SU-DHL-6 (cell line): Measurements from ENCODE around the gene GEMIN5.

Source experiments
- H2AFZ ChIP-seq: fragments of 200-600 bp; sonication (generic); 2 replicates; pipeline ENCODE4 v1.6.1; 2014; ENCODE audit warnings: low read depth, mild to moderate bottlenecking, moderate library complexity, mixed read lengths, antibody characterized with exemption, low read length; ENCODE audit not compliant: severe bottlenecking
- H3F3A ChIP-seq: fragments of 200-600 bp; shearing (Covaris generic); 2 replicates; pipeline ENCODE4 v1.6.0; 2016; ENCODE audit warnings: antibody characterized with exemption, mild to moderate bottlenecking; ENCODE audit not compliant: insufficient read depth
- H3K27ac ChIP-seq: fragments of 200-600 bp; sonication (generic); 2 replicates; pipeline ENCODE4 v1.5.1; 2016; ENCODE audit warnings: low read depth, mild to moderate bottlenecking, low read length, moderate library complexity, mixed read lengths
- H3K27me3 ChIP-seq: fragments of 200-600 bp; sonication (generic), shearing (Covaris generic); 2 replicates; pipeline ENCODE4 v1.6.0; 2014; ENCODE audit warnings: mild to moderate bottlenecking, low read length
- H3K36me3 ChIP-seq: fragments of 200-600 bp; sonication (generic); 2 replicates; pipeline ENCODE4 v1.6.1; 2014; ENCODE audit warnings: mild to moderate bottlenecking, low read length, mixed read lengths
- H3K4me2 ChIP-seq: fragments of 300-600, 200-600 bp; shearing (Covaris generic), sonication (generic); 2 replicates; pipeline ENCODE4 v1.6.0; 2014; ENCODE audit warnings: low read length, low read depth, mild to moderate bottlenecking; ENCODE audit not compliant: poor library complexity, severe bottlenecking
- H3K4me3 ChIP-seq: fragments of 200-600 bp; sonication (generic); 2 replicates; pipeline ENCODE4 v1.5.1; 2014; ENCODE audit warnings: antibody characterized with exemption, low read length, mild to moderate bottlenecking, mixed read lengths; ENCODE audit not compliant: insufficient read depth, poor library complexity, severe bottlenecking
- H3K79me2 ChIP-seq: fragments of 200-600 bp; sonication (generic); 2 replicates; pipeline ENCODE4 v1.6.1; 2014; ENCODE audit warnings: mild to moderate bottlenecking, low read length, moderate library complexity; ENCODE audit not compliant: insufficient read depth
- H3K9ac ChIP-seq: fragments of 200-600 bp; sonication (generic); 2 replicates; pipeline ENCODE4 v1.7.0; 2014; ENCODE audit warnings: mild to moderate bottlenecking, low read length
- H3K9me2 ChIP-seq: fragments of 200-600 bp; sonication (generic); replicated peaks from 2 replicates; pipeline ENCODE4 v1.6.1; 2014; ENCODE audit warnings: low read length; ENCODE audit not compliant: insufficient read depth
- H3K9me3 ChIP-seq: fragments of 200-600 bp; sonication (generic); 2 replicates; pipeline ENCODE4 v1.6.1; 2014; ENCODE audit warnings: low read length, mixed read lengths; ENCODE audit not compliant: insufficient read depth
- H4K20me1 ChIP-seq: fragments of 200-600 bp; sonication (generic); 2 replicates; pipeline ENCODE4 v1.6.1; 2014; ENCODE audit warnings: low read depth, mild to moderate bottlenecking, antibody characterized with exemption, low read length, moderate library complexity, mixed read lengths
- EZH2phosphoT487 ChIP-seq: fragments of 200-600 bp; sonication (generic), shearing (Covaris generic); conservative IDR thresholded peaks from 2 replicates; pipeline ENCODE4 v1.6.1; 2018; ENCODE audit warnings: mild to moderate bottlenecking, antibody characterized with exemption, low read length, moderate library complexity, mixed read lengths
- TF ChIP-seq, protein P1 (sequence below): fragments of 200-600 bp; sonication (generic); IDR thresholded peaks from one replicate; pipeline ENCODE4 v1.5.1; 2017; ENCODE audit warnings: antibody characterized with exemption, mild to moderate bottlenecking, low read length, moderate library complexity; ENCODE audit not compliant: insufficient read depth, poor library complexity, severe bottlenecking

GEMIN5 gene

DNA sequence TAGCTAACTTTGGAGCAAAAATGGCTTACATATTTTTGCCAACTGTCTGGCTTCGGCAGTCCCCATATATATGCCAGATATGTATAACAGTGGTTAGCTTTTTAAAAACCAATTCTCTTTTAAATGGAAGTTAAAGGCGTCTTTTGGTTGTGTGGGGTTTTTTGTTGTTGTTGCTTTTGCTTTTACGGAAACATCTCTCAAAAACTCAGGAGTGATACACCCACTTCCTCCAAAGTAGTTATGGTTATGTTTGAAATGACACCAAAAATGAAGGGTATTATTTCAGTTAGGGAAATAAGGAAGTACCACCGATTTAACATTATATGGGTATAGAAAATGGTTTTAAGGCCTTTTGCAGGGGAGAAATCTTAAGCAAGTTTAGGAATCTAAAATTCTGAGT, 77.2 kb downstream of the GEMIN5 start:
- Histone ChIP-seq H2AFZ (no peak overlapping the region), H3K9me2 (no peaks in the 10 kb centered on the region), H3K36me3 (peaks cover 24% of the 10 kb centered on the region; the same call in 1 of the 2 replicates), H3K4me3 (peak overlapping the region; percentile 99), H3K79me2 (peaks cover 68% of the 10 kb centered on the region), H3K9ac (peak overlapping the region; percentile 74), H3K9me3 (no peaks in the 10 kb centered on the region), H3K27me3 (no peaks in the 10 kb centered on the region), H3K27ac (peak overlapping the region; percentile 13; the same call in 1 of the 2 replicates), H3F3A (peaks cover 10% of the 10 kb centered on the region; the same call in 1 of the 2 replicates), H3K4me2 (peak overlapping the region; percentile 84), H4K20me1 (peaks cover 23% of the 10 kb centered on the region)
- no peak for TF ChIP-seq EZH2phosphoT487
- TF ChIP-seq, protein P1, sequence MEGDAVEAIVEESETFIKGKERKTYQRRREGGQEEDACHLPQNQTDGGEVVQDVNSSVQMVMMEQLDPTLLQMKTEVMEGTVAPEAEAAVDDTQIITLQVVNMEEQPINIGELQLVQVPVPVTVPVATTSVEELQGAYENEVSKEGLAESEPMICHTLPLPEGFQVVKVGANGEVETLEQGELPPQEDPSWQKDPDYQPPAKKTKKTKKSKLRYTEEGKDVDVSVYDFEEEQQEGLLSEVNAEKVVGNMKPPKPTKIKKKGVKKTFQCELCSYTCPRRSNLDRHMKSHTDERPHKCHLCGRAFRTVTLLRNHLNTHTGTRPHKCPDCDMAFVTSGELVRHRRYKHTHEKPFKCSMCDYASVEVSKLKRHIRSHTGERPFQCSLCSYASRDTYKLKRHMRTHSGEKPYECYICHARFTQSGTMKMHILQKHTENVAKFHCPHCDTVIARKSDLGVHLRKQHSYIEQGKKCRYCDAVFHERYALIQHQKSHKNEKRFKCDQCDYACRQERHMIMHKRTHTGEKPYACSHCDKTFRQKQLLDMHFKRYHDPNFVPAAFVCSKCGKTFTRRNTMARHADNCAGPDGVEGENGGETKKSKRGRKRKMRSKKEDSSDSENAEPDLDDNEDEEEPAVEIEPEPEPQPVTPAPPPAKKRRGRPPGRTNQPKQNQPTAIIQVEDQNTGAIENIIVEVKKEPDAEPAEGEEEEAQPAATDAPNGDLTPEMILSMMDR, result no peak

DNA sequence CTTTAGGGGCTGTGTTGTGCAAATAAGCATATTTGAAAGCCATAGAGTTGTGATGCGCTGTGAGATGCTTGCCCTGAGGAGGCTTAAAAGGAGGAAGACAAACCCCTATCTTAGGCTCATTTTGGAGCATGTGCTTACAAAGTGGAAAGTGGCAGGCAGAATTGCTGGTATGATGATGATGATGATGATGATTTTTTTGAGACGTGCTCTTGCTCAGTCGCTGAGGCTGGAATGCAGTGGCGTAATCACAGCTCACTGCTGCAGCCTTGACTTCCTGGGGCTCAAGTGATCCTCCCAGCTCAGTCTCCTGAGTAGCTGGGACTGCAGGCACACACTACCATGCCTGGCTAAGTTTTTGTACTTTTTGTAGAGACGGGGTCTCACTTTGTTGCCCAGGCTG, 77.9 kb downstream of the GEMIN5 start:
- peak overlapping the region; percentile 87 for H3K27ac ChIP-seq
- H3K4me3 ChIP-seq, result peak overlapping the region; percentile 99
- H3K27me3 ChIP-seq, result no peaks in the 10 kb centered on the region
- peaks cover 10% of the 10 kb centered on the region; the same call in 1 of the 2 replicates for H3F3A ChIP-seq
- no peak overlapping the region for H2AFZ ChIP-seq
- H3K9me3 ChIP-seq, result no peaks in the 10 kb centered on the region
- peaks cover 23% of the 10 kb centered on the region for H4K20me1 ChIP-seq
- peak overlapping the region; percentile 74 for H3K9ac ChIP-seq
- H3K9me2 ChIP-seq, result no peaks in the 10 kb centered on the region
- H3K36me3 ChIP-seq, result peaks cover 18% of the 10 kb centered on the region; the same call in 1 of the 2 replicates
- no peak for TF ChIP-seq EZH2phosphoT487
- TF ChIP-seq, protein P1, result no peak
- peaks cover 64% of the 10 kb centered on the region for H3K79me2 ChIP-seq
- peak overlapping the region; percentile 84 for H3K4me2 ChIP-seq

DNA sequence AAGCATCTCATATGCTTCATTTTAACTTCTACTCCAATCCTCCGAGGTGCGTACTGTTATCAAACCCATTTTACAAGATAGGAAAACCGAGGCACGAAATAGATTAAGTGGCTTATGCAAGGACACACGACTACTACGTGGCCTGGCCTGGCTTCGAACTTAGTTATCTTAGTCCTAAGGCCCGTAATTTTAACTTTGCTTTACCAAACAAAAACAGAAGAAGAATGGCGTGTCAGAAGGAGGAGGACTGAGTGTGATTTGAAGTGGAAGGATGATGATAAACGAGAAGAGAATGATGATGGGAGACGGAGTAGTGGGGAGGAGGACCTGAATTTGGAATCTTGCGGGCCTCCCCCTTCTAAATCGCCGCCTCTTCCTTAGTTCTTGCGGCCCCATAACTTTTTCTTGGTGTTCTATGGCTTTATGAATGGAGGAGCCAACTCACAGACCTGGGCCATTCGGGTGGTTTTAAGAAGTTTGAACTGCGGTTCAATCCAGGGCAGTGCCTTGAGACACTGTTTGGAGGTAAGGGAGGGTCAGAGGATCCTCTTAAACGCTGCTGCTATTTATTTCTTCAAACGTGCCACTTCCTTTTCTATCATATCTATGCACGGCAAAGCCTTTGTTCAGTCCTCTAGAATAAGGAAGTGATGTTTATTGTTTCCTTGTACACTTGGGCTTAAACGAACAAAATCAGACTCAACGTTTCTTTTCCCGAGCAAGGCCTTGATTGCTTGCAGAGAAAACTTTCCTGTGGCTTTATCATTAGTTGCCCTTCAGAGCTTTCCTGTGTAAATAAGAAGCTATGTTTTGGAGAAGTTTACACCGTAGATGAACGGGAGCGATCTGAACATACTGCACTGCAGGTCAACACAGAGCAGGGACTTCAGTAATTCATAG, 78.8 kb downstream of the GEMIN5 start:
- TF ChIP-seq, protein P1, result no peak
- no peak for TF ChIP-seq EZH2phosphoT487
- peak overlapping the region; percentile 74 for H3K9ac ChIP-seq
- H3K27me3 ChIP-seq, result no peaks in the 10 kb centered on the region
- peaks cover 55% of the 10 kb centered on the region for H3K79me2 ChIP-seq
- peak overlapping the region; percentile 55 for H2AFZ ChIP-seq
- peaks cover 23% of the 10 kb centered on the region for H4K20me1 ChIP-seq
- peaks cover 10% of the 10 kb centered on the region; the same call in 1 of the 2 replicates for H3K36me3 ChIP-seq
- peak overlapping the region; percentile 99 for H3K4me3 ChIP-seq
- no peaks in the 10 kb centered on the region for H3K9me3 ChIP-seq
- peaks cover 10% of the 10 kb centered on the region; the same call in 1 of the 2 replicates for H3F3A ChIP-seq
- peak overlapping the region; percentile 84 for H3K4me2 ChIP-seq
- no peaks in the 10 kb centered on the region for H3K9me2 ChIP-seq
- peak overlapping the region; percentile 87 for H3K27ac ChIP-seq
